ENCODE measurements around the gene TUBB1.

DNA sequence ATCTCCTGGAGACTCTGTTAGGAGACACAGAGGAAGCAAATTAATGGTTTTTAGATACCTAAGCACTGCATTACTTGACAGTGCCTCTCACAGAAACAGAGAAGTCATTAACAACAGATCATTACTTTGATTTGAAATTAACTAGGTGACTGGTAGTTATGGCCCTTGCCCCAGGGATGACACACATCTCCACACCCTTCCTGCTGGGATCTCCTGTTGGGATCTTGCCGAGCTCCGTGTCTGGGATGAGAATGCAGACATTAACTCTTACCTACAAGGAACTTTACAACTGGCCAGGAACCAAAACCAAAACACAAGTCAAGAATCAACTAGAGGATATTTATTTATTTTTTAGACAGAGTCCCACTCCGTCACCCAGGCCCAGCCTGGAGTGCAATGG, 25.6 kb downstream of the TUBB1 start:
- TF ChIP-seq, protein P1, sequence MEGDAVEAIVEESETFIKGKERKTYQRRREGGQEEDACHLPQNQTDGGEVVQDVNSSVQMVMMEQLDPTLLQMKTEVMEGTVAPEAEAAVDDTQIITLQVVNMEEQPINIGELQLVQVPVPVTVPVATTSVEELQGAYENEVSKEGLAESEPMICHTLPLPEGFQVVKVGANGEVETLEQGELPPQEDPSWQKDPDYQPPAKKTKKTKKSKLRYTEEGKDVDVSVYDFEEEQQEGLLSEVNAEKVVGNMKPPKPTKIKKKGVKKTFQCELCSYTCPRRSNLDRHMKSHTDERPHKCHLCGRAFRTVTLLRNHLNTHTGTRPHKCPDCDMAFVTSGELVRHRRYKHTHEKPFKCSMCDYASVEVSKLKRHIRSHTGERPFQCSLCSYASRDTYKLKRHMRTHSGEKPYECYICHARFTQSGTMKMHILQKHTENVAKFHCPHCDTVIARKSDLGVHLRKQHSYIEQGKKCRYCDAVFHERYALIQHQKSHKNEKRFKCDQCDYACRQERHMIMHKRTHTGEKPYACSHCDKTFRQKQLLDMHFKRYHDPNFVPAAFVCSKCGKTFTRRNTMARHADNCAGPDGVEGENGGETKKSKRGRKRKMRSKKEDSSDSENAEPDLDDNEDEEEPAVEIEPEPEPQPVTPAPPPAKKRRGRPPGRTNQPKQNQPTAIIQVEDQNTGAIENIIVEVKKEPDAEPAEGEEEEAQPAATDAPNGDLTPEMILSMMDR (IDR thresholded peaks at IDR 0.05; ENCODE audit: insufficient read depth, low read length, poor library complexity, severe bottlenecking), result no peak
- no peak for TF ChIP-seq EZH2phosphoT487 (conservative IDR thresholded peaks at IDR 0.05; ENCODE audit: low read length)

Data from SU-DHL-6 (cell line).